Sciatic nerve (tissue), 2 donors: ENCODE measurements around the gene HLA-DRB5. TPM values are rescaled to one million over a fixed set of nuclear protein-coding genes. Genes with fewer than 3 reads are reported as not detected.
A peak's percentile ranks its signal among the peaks of the same experiment; 100 is the strongest.
"Not testable (repeated sequence)": the region's sequence is repeated elsewhere in the genome, so short reads cannot be mapped to it uniquely, and the experiment has no call there.

Source experiments
- ATAC-seq: fragments of 200-7000 bp; cut with Tn5 transposase; one replicate; pipeline ENCODE4 v1.9.1; 2020; ENCODE audit warnings: mild to moderate bottlenecking, moderate library complexity
- DNase-seq: peaks from one replicate; pipeline ENCODE4 v3.0.0-alpha.2; 2020; ENCODE audit warnings: low spot score
- intact Hi-C: fragments of 100-400 bp; cut with DNase I; formaldehyde crosslinking; loops from one replicate; pipeline ENCODE4 v1.14.2; 2022
- total RNA-seq: library from RNA; stranded (reverse); fragmentation: NEBNext Ultra II Directional; extraction: Animal tissue kit (Norgen Biotek cat#: 25700); gene quantifications from one replicate; pipeline ENCODE4 v1.2.1, GENCODE V29; 2021
- donor health status: DM: no; HTN: no; CAD: no.
- donor health status: DM: no; HTN: no; CAD: no.

The HLA-DRB5 gene
- total RNA-seq, 1 donor from 2014 or later = 56.6 TPM

- ATAC-seq = no peak
- intact Hi-C loops = no loop called here
- no peak for DNase-seq
Measured at GRCh38 chr6:32519118-32519909, 10.8 kb downstream of the HLA-DRB5 start.

- intact Hi-C loops = no loop called here
- DNase-seq = no peak
- no peak for ATAC-seq
Measured at GRCh38 chr6:32517654-32518445, 12.2 kb downstream of the HLA-DRB5 start.

- ATAC-seq = no peak
- intact Hi-C loops = no loop called here
- no peak for DNase-seq
Measured at GRCh38 chr6:32501016-32501415, 29.1 kb downstream of the HLA-DRB5 start.

GRCh38 chr6:32492351-32492750 is 37.7 kb downstream of the HLA-DRB5 start:
- DNase-seq = no peak
- no peak for ATAC-seq
- intact Hi-C loops = no loop called here

- no peak for DNase-seq
- intact Hi-C loops = no loop called here
- ATAC-seq = no peak
Measured at GRCh38 chr6:32491700-32492099, 38.4 kb downstream of the HLA-DRB5 start.

GRCh38 chr6:32488083-32488482 is 42.0 kb downstream of the HLA-DRB5 start:
- peak; percentile 87 for ATAC-seq
- DNase-seq = no peak
- intact Hi-C loops = no loop called here

- intact Hi-C loops = no loop called here
- ATAC-seq (no peak), DNase-seq (no peak)
Measured at GRCh38 chr6:32484614-32484998, 45.5 kb downstream of the HLA-DRB5 start.

- intact Hi-C loops = no loop called here
- no peak for DNase-seq
- no peak for ATAC-seq
Measured at GRCh38 chr6:32483968-32484613, 46.0 kb downstream of the HLA-DRB5 start.

- no peak for DNase-seq
- intact Hi-C loops = no loop called here
- ATAC-seq = no peak
Measured at GRCh38 chr6:32475392-32476206, 54.5 kb downstream of the HLA-DRB5 start.

GRCh38 chr6:32473376-32474348 is 56.4 kb downstream of the HLA-DRB5 start:
- DNase-seq, intact Hi-C loops: not testable (repeated sequence)
- ATAC-seq = peak; percentile 93

GRCh38 chr6:32472781-32473375 is 57.2 kb downstream of the HLA-DRB5 start:
- no peak for DNase-seq
- peak; percentile 66 for ATAC-seq
- intact Hi-C loops = no loop called here

GRCh38 chr6:32467743-32468503 is 62.2 kb downstream of the HLA-DRB5 start:
- intact Hi-C loops, ATAC-seq, DNase-seq: not testable (repeated sequence)

Other genes starting within 250 kb of the HLA-DRB5 start
- gene TSBP1, start 158.4 kb downstream of the HLA-DRB5 start, total RNA-seq = not detected
- not detected for gene BTNL2, start 123.1 kb downstream of the HLA-DRB5 start, total RNA-seq
- 455 TPM for gene HLA-DRA, start 90.4 kb downstream of the HLA-DRB5 start, total RNA-seq
- gene HLA-DRB1, start 59.6 kb upstream of the HLA-DRB5 start, total RNA-seq = 82.1 TPM
- 26.0 TPM for gene HLA-DQA1, start 107.1 kb upstream of the HLA-DRB5 start, total RNA-seq
- 25.5 TPM for gene HLA-DQB1, start 136.4 kb upstream of the HLA-DRB5 start, total RNA-seq
- gene HLA-DQA2, start 211.1 kb upstream of the HLA-DRB5 start, total RNA-seq = 10.2 TPM
- gene HLA-DQB2, start 233.2 kb upstream of the HLA-DRB5 start, total RNA-seq = 13.6 TPM